K562 (cell line): Measurements from ENCODE around the gene CKS2. TPM values are rescaled to one million over a fixed set of nuclear protein-coding genes. Genes with fewer than 3 reads are reported as not detected.

Experiments
- ATAC-seq: fragments of 200-7000 bp; cut with Tn5 transposase; 3 replicates; pipeline ENCODE4 v1.9.1; 2020; ENCODE audit warnings: moderate library complexity
- BruUV-seq: library from RNA; stranded (reverse); fragments of 400-500 nt; replicated peaks from 2 replicates; lab custom pipeline; 2021; lab: Mats Ljungman, UMichigan
- CTCF ChIA-PET: fragments of 300-600 bp; formaldehyde crosslinking; extraction: SDS; loops from one replicate; lab custom pipeline; 2021; ENCODE audit warnings: low intra/inter-chr PET ratio; lab: Yijun Ruan, JAX
- POLR2A ChIA-PET: fragments of 300-600, 350-650 bp; sonication (Branson Sonifier 250); formaldehyde crosslinking; extraction: SDS; loops from one replicate; lab custom pipeline; 2021; ENCODE audit warnings: antibody characterized with exemption, inconsistent platforms; lab: Yijun Ruan, JAX
- DNase-seq, 4 experiments: peaks; one replicate each; pipeline versions ENCODE4 v3.0.0 to v3.0.0-alpha.2; 2011 to 2018; ENCODE audit warnings: low spot score in 3 of 4, mixed read lengths in 3 of 4; ENCODE audit errors: extremely low read depth in 1 of 4
- FAIRE-seq: peaks from 2 replicates; lab custom pipeline; 2011; peaks lifted over from hg19 to GRCh38; lab: Jason Lieb, UNC
- H2AFZ ChIP-seq: 2 replicates; pipeline ENCODE4 v1.6.0; 2011; ENCODE audit warnings: low read depth, low read length, control low read depth, inconsistent platforms
- H3K27ac ChIP-seq: fragments of 200-600 bp; 3 replicates; pipeline ENCODE4 v1.8.0; 2011; ENCODE audit warnings: low read depth, mild to moderate bottlenecking, control low read depth, inconsistent platforms, low read length, moderate library complexity, mixed read lengths; ENCODE audit errors: extremely low read depth
- H3K27me3 ChIP-seq, 2 experiments: fragments of 300-600 bp in 1 of 2; 2 replicates in 1 of 2; 3 replicates in 1 of 2; pipeline versions ENCODE4 v1.6.0 to v1.8.0; 2011; ENCODE audit warnings: inconsistent platforms in 2 of 2, low read length in 2 of 2, mild to moderate bottlenecking in 1 of 2, mixed read lengths in 1 of 2, moderate library complexity in 1 of 2; ENCODE audit not compliant: control insufficient read depth in 2 of 2, insufficient read depth in 2 of 2
- H3K36me3 ChIP-seq: fragments of 300-600 bp; 3 replicates; pipeline ENCODE4 v1.8.0; 2011; ENCODE audit warnings: mild to moderate bottlenecking, low read length, inconsistent platforms; ENCODE audit not compliant: control insufficient read depth, insufficient read depth
- H3K4me1 ChIP-seq, 2 experiments: fragments of 200-600 bp in 1 of 2; replicated peaks in 1 of 2; 2 replicates in 1 of 2; 3 replicates in 1 of 2; pipeline versions ENCODE4 v1.5.1 to v1.8.0; 2011; ENCODE audit warnings: inconsistent platforms in 2 of 2, low read length in 2 of 2, mild to moderate bottlenecking in 1 of 2, mixed read lengths in 1 of 2, moderate library complexity in 1 of 2; ENCODE audit not compliant: control insufficient read depth in 2 of 2, insufficient read depth in 2 of 2
- H3K4me2 ChIP-seq: 2 replicates; pipeline ENCODE4 v1.6.1; 2011; ENCODE audit warnings: low read length, control low read depth, inconsistent platforms, mixed read lengths; ENCODE audit not compliant: insufficient read depth
- H3K4me3 ChIP-seq: fragments of 200-600 bp; sonication (generic), shearing (Covaris generic); 2 replicates; pipeline ENCODE4 v1.5.1; 2016; ENCODE audit warnings: control low read depth, inconsistent platforms
- H3K79me2 ChIP-seq: fragments of 200-600 bp; 3 replicates; pipeline ENCODE4 v1.8.0; 2011; ENCODE audit warnings: low read length, inconsistent platforms; ENCODE audit not compliant: control insufficient read depth, insufficient read depth
- H3K9ac ChIP-seq, 2 experiments: 2 replicates each; pipeline versions ENCODE4 v1.6.0 to v1.6.1; 2011; ENCODE audit warnings: low read depth in 2 of 2, low read length in 2 of 2, control low read depth in 1 of 2, inconsistent platforms in 1 of 2, mild to moderate bottlenecking in 1 of 2, mixed read lengths in 1 of 2; ENCODE audit not compliant: insufficient read depth in 1 of 2
- H3K9me1 ChIP-seq: one replicate; pipeline ENCODE4 v1.6.0; 2011; ENCODE audit warnings: inconsistent platforms, mild to moderate bottlenecking, low read length, moderate library complexity; ENCODE audit not compliant: control insufficient read depth, insufficient read depth
- H3K9me3 ChIP-seq: replicated peaks from 2 replicates; pipeline ENCODE4 v1.5.1; 2011; ENCODE audit warnings: low read depth, low read length, inconsistent platforms; ENCODE audit not compliant: control insufficient read depth, insufficient read depth
- H4K20me1 ChIP-seq: replicated peaks from 2 replicates; pipeline ENCODE4 v1.6.1; 2011; ENCODE audit warnings: low read length, inconsistent platforms, mixed read lengths; ENCODE audit not compliant: control insufficient read depth, insufficient read depth
- BDP1 ChIP-seq: IDR thresholded peaks from 3 replicates; pipeline ENCODE4 v1.6.1; 2011; ENCODE audit not compliant: insufficient read length, insufficient read depth
- CREBBP ChIP-seq: IDR thresholded peaks from one replicate; pipeline ENCODE4 v1.6.1; 2012; ENCODE audit warnings: low read depth, mild to moderate bottlenecking, control low read depth, inconsistent platforms, low read length
- CREM ChIP-seq: IDR thresholded peaks from 2 replicates; pipeline ENCODE4 v1.6.1; 2014; ENCODE audit warnings: antibody characterized with exemption, low read depth
- GABPA ChIP-seq: fragments of 200-800 bp; sonication (Bioruptor generic); conservative IDR thresholded peaks from 2 replicates; pipeline ENCODE4 v1.6.1; 2016; ENCODE audit warnings: low read depth, missing genetic modification characterization, missing compliant biosample characterization
- GATAD2A ChIP-seq: fragments of 450-650 bp; IDR thresholded peaks from 2 replicates; pipeline ENCODE4 v1.6.1; 2017
- KLF1 ChIP-seq: fragments of 450-650 bp; IDR thresholded peaks from 2 replicates; pipeline ENCODE4 v1.6.1; 2016; ENCODE audit warnings: missing genetic modification characterization, missing compliant biosample characterization
- PBX2 ChIP-seq, 2 experiments: IDR thresholded peaks in 1 of 2; conservative IDR thresholded peaks in 1 of 2; 2 replicates each; pipeline ENCODE4 v1.6.1; 2016; ENCODE audit warnings: low read depth in 2 of 2, mild to moderate bottlenecking in 1 of 2, missing compliant biosample characterization in 1 of 2, missing genetic modification characterization in 1 of 2, moderate library complexity in 1 of 2
- PHF8 ChIP-seq: fragments of 200-600 bp; sonication (generic); IDR thresholded peaks from 2 replicates; pipeline ENCODE4 v1.6.1; 2012; ENCODE audit warnings: mixed run types, mild to moderate bottlenecking, inconsistent platforms, low read length, moderate library complexity, borderline replicate concordance
- RFX1 ChIP-seq: fragments of 450-650 bp; IDR thresholded peaks from 2 replicates; pipeline ENCODE4 v1.6.1; 2016; ENCODE audit warnings: mild to moderate bottlenecking, moderate library complexity
- STAG1 ChIP-seq: sonication (generic); formaldehyde crosslinking; IDR thresholded peaks from 2 replicates; pipeline ENCODE4 v1.5.0; 2020; ENCODE audit warnings: missing genetic modification reagents, borderline replicate concordance
- TCF7 ChIP-seq: sonication (generic); IDR thresholded peaks from 2 replicates; pipeline ENCODE4 v1.6.1; 2016; ENCODE audit warnings: antibody characterized with exemption, borderline replicate concordance
- ZBTB34 ChIP-seq: fragments of 250-450 bp; sonication (Bioruptor Pico); IDR thresholded peaks from 2 replicates; pipeline ENCODE4 v1.8.0; 2021; ENCODE audit warnings: mild to moderate bottlenecking, moderate library complexity
- ZKSCAN3 ChIP-seq: fragments of 250-450 bp; sonication (Bioruptor Pico); IDR thresholded peaks from 2 replicates; pipeline ENCODE4 v1.4.0; 2020
- ZNF134 ChIP-seq: fragments of 250-450 bp; sonication (Bioruptor Pico); conservative IDR thresholded peaks from 2 replicates; pipeline ENCODE4 v1.4.0; 2020
- ZNF232 ChIP-seq: sonication (generic); formaldehyde crosslinking; IDR thresholded peaks from 2 replicates; pipeline ENCODE4 v1.8.0; 2022; ENCODE audit warnings: mild to moderate bottlenecking, missing genetic modification reagents
- ZNF253 ChIP-seq: fragments of 250-450 bp; sonication (Bioruptor Pico); conservative IDR thresholded peaks from 2 replicates; pipeline ENCODE4 v1.6.1; 2021; ENCODE audit warnings: mild to moderate bottlenecking
- ZNF347 ChIP-seq: fragments of 450-650 bp; formaldehyde crosslinking; IDR thresholded peaks from 2 replicates; pipeline ENCODE4 v1.4.0; 2020; ENCODE audit warnings: low read depth, mild to moderate bottlenecking, moderate library complexity
- ZNF655 ChIP-seq: fragments of 250-450 bp; sonication (Bioruptor Pico); IDR thresholded peaks from 2 replicates; pipeline ENCODE4 v1.5.0; 2021
- ZNF717 ChIP-seq: fragments of 250-450 bp; sonication (Bioruptor Pico); IDR thresholded peaks from 2 replicates; pipeline ENCODE4 v1.5.0; 2021
- ZNF764 ChIP-seq: fragments of 250-450 bp; sonication (Bioruptor Pico); IDR thresholded peaks from 2 replicates; pipeline ENCODE4 v1.4.0; 2020; ENCODE audit warnings: low read depth, mild to moderate bottlenecking, moderate library complexity
- WGBS: fragments of 100-300 bp; shearing (Covaris generic); methylation state at CpG from one replicate; pipeline ENCODE4 v1.1.6; 2016; ENCODE audit warnings: low coverage, mixed read lengths; ENCODE audit not compliant: insufficient coverage; ENCODE audit errors: missing lambda C conversion rate; 5-methylcytosine and 5-hydroxymethylcytosine counted together
- in situ Hi-C: fragments of 300-500 bp; cut with MboI; formaldehyde crosslinking; loops from 4 replicates; pipeline ENCODE4 v1.15.0; 2018; ENCODE audit warnings: inconsistent platforms, mixed read lengths
- intact Hi-C: fragments of 100-400 bp; cut with micrococcal nuclease; formaldehyde crosslinking; loops from 2 replicates; pipeline ENCODE4 v1.14.2; 2022
- polyA plus RNA-seq, 8 experiments: library from polyadenylated mRNA; depleted of rRNA in 4 of 8; stranded (reverse) in 5 of 8; unstranded in 3 of 8; fragments of >200 nt; fragmentation: Nextera tagmentation in 2 of 8; fragmentation: Illumina TruSeq in 1 of 8; extraction: Ambion mirVana in 2 of 8; extraction: Trizol in 1 of 8; gene quantifications; 2 replicates each; pipeline versions ENCODE4 v1.2.1 to v1.2.3, GENCODE V29; 2011 to 2014; ENCODE audit warnings: inconsistent platforms in 1 of 8, missing spikeins in 1 of 8
- total RNA-seq, 7 experiments: library from RNA; depleted of rRNA in 6 of 7; stranded (reverse); fragments of >200 nt in 6 of 7; fragmentation: Illumina TruSeq in 2 of 7; extraction: Trizol in 2 of 7; gene quantifications; 2 replicates each; pipeline versions ENCODE4 v1.2.1 to v1.2.3, GENCODE V29; 2011 to 2021; ENCODE audit warnings: low replicate concordance in 1 of 7

The CKS2 gene
- total and polyA plus RNA-seq, 9 of the 15 experiments (the other 6 are each of a cell fraction or from before 2014, with no cell fraction given): 123 to 941 (median 321) TPM

- no peaks in the 10 kb centered on the region for H3K79me2 ChIP-seq
- no peaks in the 10 kb centered on the region for H3K9me1 ChIP-seq
- no peak overlapping the region for H3K9ac ChIP-seq
- H3K36me3 ChIP-seq: no peaks in the 10 kb centered on the region
- no peaks in the 10 kb centered on the region for H3K4me1 ChIP-seq
- ATAC-seq: no peak
- in situ Hi-C loops: no loop called here
- DNase-seq: no peak
- H3K4me2 ChIP-seq: no peak overlapping the region
- ChIA-PET CTCF (no interaction called here), POLR2A (no interaction called here)
- H2AFZ ChIP-seq: no peak overlapping the region
- no peaks in the 10 kb centered on the region for H4K20me1 ChIP-seq
- WGBS: 0% methylated on average over 4 of the region's 5 CpGs
- H3K9me3 ChIP-seq: no peaks in the 10 kb centered on the region
- BruUV-seq: no TSS peak
- H3K27ac ChIP-seq: no peak overlapping the region
- no peak overlapping the region for H3K4me3 ChIP-seq
- FAIRE-seq: no peak
- no peak for TF ChIP-seq PHF8
- TF ChIP-seq STAG1 (CRISPR knock-in tag): no peak
- no peak for TF ChIP-seq ZNF134 (CRISPR knock-in tag)
- TF ChIP-seq ZNF655 (CRISPR knock-in tag): no peak
- TF ChIP-seq ZNF232 (CRISPR knock-in tag): no peak
- no peak for TF ChIP-seq PBX2 (CRISPR knock-in tag; IDR thresholded peaks at IDR 0.05; ENCODE audit: low read depth)
- no peak for TF ChIP-seq PBX2 (tag; conservative IDR thresholded peaks at IDR 0.05; ENCODE audit: low read depth)
- TF ChIP-seq ZKSCAN3 (CRISPR knock-in tag): no peak
- no peak for TF ChIP-seq CREM
- TF ChIP-seq ZBTB34 (CRISPR knock-in tag): no peak
- no peak for TF ChIP-seq ZNF717
- no peak for TF ChIP-seq RFX1
- no peak for TF ChIP-seq ZNF347 (CRISPR knock-in tag)
- TF ChIP-seq ZNF253 (CRISPR knock-in tag): no peak
- TF ChIP-seq CREBBP: no peak
- TF ChIP-seq TCF7: no peak
- TF ChIP-seq BDP1: no peak
- no peak for TF ChIP-seq KLF1 (tag)
- no peak for TF ChIP-seq GATAD2A
- no peak for TF ChIP-seq GABPA (tag)
- TF ChIP-seq ZNF764 (CRISPR knock-in tag): no peak
- H3K27me3 ChIP-seq: no peaks in the 10 kb centered on the region
- intact Hi-C loops: no loop called here
These were observed 36.2 kb upstream of the CKS2 start for GRCh38 chr9:89274838-89275237.
